Measurements from ENCODE around the gene TNFAIP8L2. TPM values are rescaled to one million over a fixed set of nuclear protein-coding genes. Genes with fewer than 3 reads are reported as not detected.

The TNFAIP8L2 gene
- total RNA-seq, 1 donor from 2014 or later = 10.3 TPM

GRCh38 chr1:151128800-151129199, 27.6 kb upstream of the TNFAIP8L2 start:
- Histone ChIP-seq H3K4me1 (peaks cover 5% of the 10 kb centered on the region), H3K27ac (no peak overlapping the region), H3K36me3 (no peaks in the 10 kb centered on the region), H3K9me3 (no peaks in the 10 kb centered on the region), H3K4me3 (no peak overlapping the region), H3K27me3 (no peaks in the 10 kb centered on the region)
- intact Hi-C loops (cut with DNase I) = no loop called here
- TF ChIP-seq, protein P1, sequence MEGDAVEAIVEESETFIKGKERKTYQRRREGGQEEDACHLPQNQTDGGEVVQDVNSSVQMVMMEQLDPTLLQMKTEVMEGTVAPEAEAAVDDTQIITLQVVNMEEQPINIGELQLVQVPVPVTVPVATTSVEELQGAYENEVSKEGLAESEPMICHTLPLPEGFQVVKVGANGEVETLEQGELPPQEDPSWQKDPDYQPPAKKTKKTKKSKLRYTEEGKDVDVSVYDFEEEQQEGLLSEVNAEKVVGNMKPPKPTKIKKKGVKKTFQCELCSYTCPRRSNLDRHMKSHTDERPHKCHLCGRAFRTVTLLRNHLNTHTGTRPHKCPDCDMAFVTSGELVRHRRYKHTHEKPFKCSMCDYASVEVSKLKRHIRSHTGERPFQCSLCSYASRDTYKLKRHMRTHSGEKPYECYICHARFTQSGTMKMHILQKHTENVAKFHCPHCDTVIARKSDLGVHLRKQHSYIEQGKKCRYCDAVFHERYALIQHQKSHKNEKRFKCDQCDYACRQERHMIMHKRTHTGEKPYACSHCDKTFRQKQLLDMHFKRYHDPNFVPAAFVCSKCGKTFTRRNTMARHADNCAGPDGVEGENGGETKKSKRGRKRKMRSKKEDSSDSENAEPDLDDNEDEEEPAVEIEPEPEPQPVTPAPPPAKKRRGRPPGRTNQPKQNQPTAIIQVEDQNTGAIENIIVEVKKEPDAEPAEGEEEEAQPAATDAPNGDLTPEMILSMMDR (IDR thresholded peaks at IDR 0.05) = no peak
- ATAC-seq (no peak), DNase-seq (no peak)

- Histone ChIP-seq H3K9me3 (no peaks in the 10 kb centered on the region), H3K4me1 (peaks cover 5% of the 10 kb centered on the region), H3K36me3 (no peaks in the 10 kb centered on the region), H3K4me3 (peak overlapping the region; percentile 46), H3K27me3 (no peaks in the 10 kb centered on the region), H3K27ac (peak overlapping the region; percentile 40)
- DNase-seq (peak; percentile 90), ATAC-seq (peak; percentile 96)
- TF ChIP-seq, protein P1 (IDR thresholded peaks at IDR 0.05) = no peak
- intact Hi-C loops (cut with DNase I) = no loop called here
Observed at GRCh38 chr1:151130987-151131586, 25.4 kb upstream of the TNFAIP8L2 start.

DNA sequence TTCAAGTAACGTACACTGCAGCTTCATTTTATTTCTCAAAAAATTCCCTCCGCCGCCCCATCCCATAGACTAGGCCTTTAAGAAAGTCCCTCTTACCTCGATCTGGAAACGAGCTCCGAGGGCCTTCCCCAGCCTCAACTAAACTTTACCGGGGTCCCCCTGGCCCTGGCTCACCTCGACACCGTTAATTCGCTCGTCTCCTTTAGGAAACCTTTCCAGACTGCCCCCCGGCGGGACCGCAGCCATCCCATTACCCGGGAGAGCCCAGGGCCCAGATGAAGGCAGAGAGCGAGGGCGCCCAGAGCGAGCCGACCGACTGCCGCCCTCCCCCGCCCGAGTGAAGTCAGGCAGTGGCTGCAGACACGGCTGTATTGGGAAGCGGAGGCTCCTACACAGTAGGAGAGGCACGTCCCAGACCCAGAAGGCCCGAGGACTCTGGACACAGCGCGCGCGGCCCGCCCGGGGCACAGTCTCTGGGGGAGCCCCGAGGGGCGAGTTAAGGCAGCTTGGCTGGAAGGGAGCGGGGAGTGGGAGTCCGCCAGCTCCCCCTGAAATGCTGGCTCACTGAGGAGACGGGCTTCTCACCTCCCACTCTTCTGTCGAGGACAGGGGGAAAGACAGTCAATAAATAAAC, 24.6 kb upstream of the TNFAIP8L2 start:
- Histone ChIP-seq H3K27me3 (no peaks in the 10 kb centered on the region), H3K27ac (no peak overlapping the region), H3K9me3 (no peaks in the 10 kb centered on the region), H3K4me3 (peak overlapping the region; percentile 46), H3K36me3 (no peaks in the 10 kb centered on the region), H3K4me1 (peaks cover 5% of the 10 kb centered on the region)
- peak; percentile 49 for ATAC-seq
- intact Hi-C loops (cut with DNase I) = no loop called here
- peak; percentile 68 for DNase-seq
- TF ChIP-seq, protein P1 (IDR thresholded peaks at IDR 0.05) = no peak

DNA sequence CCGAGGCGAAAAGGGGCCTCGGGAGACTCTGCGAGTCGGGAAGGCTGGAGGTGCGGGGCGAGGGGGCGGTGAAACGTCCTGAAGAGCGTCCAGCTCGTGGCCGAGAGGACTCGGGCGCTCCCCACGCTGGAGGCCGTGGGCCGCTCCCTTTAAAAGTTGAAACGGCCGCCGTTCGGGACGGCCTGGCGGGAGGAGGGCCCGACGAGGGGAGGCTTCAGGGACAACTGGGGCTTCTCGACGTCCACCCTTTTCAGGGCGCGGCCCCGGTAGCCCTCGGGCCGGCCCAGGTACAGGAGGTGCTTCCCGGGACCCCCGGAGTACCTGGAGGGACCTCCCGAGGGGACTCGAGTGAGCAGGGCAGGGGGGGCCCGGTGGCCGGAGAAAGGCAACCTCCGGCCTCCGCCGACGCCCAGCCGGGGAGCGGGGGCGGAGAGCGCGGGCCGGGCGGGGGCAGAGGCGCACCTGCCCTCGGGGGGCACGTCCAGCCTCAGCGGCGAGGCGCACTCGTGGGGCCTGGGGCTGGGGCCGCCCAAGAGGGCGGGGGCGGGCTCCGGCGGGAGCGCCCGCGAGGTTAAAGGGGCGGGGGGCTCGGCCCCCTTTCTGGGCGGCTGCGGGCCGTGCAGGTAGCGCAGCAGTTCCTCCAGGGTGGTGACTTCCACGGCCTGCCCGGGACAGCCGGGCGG, 24.0 kb upstream of the TNFAIP8L2 start:
- Histone ChIP-seq H3K4me3 (no peak overlapping the region), H3K36me3 (no peaks in the 10 kb centered on the region), H3K27me3 (no peaks in the 10 kb centered on the region), H3K4me1 (peaks cover 5% of the 10 kb centered on the region), H3K27ac (no peak overlapping the region), H3K9me3 (no peaks in the 10 kb centered on the region)
- DNase-seq = no peak
- ATAC-seq = no peak
- TF ChIP-seq, protein P1 (IDR thresholded peaks at IDR 0.05) = no peak
- intact Hi-C loops (cut with DNase I) = no loop called here

- no peaks in the 10 kb centered on the region for H3K9me3 ChIP-seq
- DNase-seq = no peak
- no peak overlapping the region for H3K4me3 ChIP-seq
- no peak for ATAC-seq
- no peaks in the 10 kb centered on the region for H3K36me3 ChIP-seq
- no peak overlapping the region for H3K27ac ChIP-seq
- H3K27me3 ChIP-seq = no peaks in the 10 kb centered on the region
- TF ChIP-seq, protein P1 (IDR thresholded peaks at IDR 0.05) = no peak
- peaks cover 5% of the 10 kb centered on the region for H3K4me1 ChIP-seq
- intact Hi-C loops (cut with DNase I) = no loop called here
Observed at GRCh38 chr1:151133018-151133806, 23.2 kb upstream of the TNFAIP8L2 start.

All from upper lobe of right lung (tissue), 1 donor.